GM12874 (cell line): ENCODE results near the gene ABI3.

Experiments used
- TF ChIP-seq, protein P1 (sequence below): IDR thresholded peaks from 2 replicates; pipeline ENCODE4 v1.5.1; 2011; ENCODE audit warnings: low read depth, mild to moderate bottlenecking, control low read depth, low read length, moderate library complexity; ENCODE audit not compliant: insufficient read depth

ABI3 gene

GRCh38 chr17:49252148-49252695, 41.7 kb downstream of the ABI3 start:
- TF ChIP-seq, protein P1, sequence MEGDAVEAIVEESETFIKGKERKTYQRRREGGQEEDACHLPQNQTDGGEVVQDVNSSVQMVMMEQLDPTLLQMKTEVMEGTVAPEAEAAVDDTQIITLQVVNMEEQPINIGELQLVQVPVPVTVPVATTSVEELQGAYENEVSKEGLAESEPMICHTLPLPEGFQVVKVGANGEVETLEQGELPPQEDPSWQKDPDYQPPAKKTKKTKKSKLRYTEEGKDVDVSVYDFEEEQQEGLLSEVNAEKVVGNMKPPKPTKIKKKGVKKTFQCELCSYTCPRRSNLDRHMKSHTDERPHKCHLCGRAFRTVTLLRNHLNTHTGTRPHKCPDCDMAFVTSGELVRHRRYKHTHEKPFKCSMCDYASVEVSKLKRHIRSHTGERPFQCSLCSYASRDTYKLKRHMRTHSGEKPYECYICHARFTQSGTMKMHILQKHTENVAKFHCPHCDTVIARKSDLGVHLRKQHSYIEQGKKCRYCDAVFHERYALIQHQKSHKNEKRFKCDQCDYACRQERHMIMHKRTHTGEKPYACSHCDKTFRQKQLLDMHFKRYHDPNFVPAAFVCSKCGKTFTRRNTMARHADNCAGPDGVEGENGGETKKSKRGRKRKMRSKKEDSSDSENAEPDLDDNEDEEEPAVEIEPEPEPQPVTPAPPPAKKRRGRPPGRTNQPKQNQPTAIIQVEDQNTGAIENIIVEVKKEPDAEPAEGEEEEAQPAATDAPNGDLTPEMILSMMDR, result no peak

- TF ChIP-seq, protein P1, result no peak
Measured at GRCh38 chr17:49254066-49254465, 43.6 kb downstream of the ABI3 start.

- TF ChIP-seq, protein P1, result no peak
Measured at GRCh38 chr17:49255125-49255524, 44.6 kb downstream of the ABI3 start.

- TF ChIP-seq, protein P1, result no peak
Measured at GRCh38 chr17:49258394-49258793, 47.9 kb downstream of the ABI3 start.

- TF ChIP-seq, protein P1, result no peak
Measured at GRCh38 chr17:49259663-49260010, 49.1 kb downstream of the ABI3 start.

- TF ChIP-seq, protein P1, result no peak
Measured at GRCh38 chr17:49260011-49260816, 49.7 kb downstream of the ABI3 start.

DNA sequence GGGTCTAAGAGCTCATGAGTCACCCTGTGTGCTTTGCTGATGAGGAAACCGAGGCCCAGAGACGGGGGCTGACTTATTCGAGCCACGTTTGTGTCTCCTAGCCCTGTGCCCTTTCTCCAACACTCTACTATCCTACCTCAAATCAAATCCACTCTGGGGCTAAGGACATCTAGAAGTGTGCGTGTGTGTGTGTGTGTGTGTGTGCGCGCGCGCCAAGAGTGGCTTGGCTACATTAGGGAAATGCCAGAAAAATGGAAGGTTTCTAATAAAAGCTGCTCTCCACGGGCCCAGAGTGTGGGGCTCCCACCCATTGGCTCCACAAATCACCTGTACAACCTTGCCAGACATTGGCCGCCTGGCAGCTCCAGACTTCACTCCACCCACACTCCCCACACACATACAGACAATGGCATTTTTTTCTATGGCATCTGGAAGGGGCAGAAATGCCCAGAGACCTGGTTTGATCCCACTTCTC, 50.3 kb downstream of the ABI3 start:
- TF ChIP-seq, protein P1, result no peak
